ENCODE data around the gene ADGRA1. TPM values are rescaled to one million over a fixed set of nuclear protein-coding genes. Genes with fewer than 3 reads are reported as not detected.
A peak's percentile ranks its signal among the peaks of the same experiment; 100 is the strongest.

The ADGRA1 gene
- total RNA-seq, 4 donors from 2014 or later = not detected

DNA sequence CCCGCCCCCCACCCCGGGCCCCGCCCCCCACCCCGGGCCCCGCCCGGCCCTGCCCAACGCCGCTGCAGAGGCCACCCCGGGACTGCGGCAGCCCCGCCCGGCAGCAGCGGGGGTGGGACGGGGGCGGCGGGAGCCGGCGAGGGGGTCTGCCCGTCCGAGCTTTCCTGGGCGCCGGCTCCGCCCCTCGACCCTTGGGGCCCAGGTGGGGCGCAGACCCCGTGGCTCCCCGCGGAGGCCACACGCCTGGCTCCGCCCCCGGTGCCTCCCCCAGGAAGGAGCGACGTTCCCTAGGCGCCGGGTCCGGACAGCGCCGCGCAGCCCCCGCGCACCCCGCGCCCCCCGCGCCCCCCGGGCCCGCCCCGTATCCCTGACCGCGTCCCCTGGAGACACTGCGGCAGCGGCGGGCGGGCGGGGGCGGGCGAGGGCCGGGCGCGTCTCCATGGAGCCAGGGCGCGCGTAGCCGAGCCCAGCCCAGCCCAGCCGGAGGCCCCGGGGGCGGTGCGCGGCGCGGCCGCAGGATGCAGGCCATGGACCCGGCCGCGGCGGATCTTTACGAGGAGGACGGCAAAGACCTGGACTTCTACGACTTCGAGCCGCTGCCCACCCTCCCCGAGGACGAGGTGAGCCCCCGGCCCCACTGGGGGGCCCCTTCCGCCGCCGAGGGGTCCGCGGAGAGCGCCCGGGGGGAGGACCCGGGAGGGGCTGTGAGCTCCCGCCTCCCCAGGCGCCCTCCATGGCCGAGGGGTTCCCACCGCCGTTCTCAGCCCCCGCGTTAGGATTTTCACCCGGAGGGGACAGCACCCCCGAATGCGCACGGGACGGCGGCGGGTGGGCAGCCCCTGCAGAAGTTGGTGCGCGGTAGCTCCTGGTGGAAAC lies 72.5 kb downstream of the ADGRA1 start, which contains the start of gene KNDC1:
Gene KNDC1 (plus strand): TSS at position 270 of the 876 bp plus-strand sequence. CDS start 249 bp downstream, at position 519.
- Histone ChIP-seq H3K9me3 (no peaks in the 10 kb centered on the region), H3K4me1 (peaks cover 5 to 7% of the 10 kb centered on the region in 2 donors), H3K27me3 (peaks cover 50 to 70% (median 59%) of the 10 kb centered on the region in 3 donors), H3K36me3 (no peaks in the 10 kb centered on the region), H3K4me3 (peak within 1 kb of the TSS in 3 of 4 donors; percentile 11 to 47 (median 41)), H3K27ac (no peak within 1 kb of the TSS)
- DNase-seq (no peak), ATAC-seq (no peak)
- in situ Hi-C loops (cut with MboI; ENCODE audit: low sequenced_read_pairs in 4 of 4) (no loop called here), intact Hi-C loops (cut with DNase I; ENCODE audit: low total_unique reads) (no loop called here)
- TF ChIP-seq POLR2A (IDR thresholded peaks at IDR 0.05) (no peak), CTCF (IDR thresholded peaks at IDR 0.05 in 4 of 5, conservative IDR thresholded peaks at IDR 0.05 in 1 of 5) (no peak)

DNA sequence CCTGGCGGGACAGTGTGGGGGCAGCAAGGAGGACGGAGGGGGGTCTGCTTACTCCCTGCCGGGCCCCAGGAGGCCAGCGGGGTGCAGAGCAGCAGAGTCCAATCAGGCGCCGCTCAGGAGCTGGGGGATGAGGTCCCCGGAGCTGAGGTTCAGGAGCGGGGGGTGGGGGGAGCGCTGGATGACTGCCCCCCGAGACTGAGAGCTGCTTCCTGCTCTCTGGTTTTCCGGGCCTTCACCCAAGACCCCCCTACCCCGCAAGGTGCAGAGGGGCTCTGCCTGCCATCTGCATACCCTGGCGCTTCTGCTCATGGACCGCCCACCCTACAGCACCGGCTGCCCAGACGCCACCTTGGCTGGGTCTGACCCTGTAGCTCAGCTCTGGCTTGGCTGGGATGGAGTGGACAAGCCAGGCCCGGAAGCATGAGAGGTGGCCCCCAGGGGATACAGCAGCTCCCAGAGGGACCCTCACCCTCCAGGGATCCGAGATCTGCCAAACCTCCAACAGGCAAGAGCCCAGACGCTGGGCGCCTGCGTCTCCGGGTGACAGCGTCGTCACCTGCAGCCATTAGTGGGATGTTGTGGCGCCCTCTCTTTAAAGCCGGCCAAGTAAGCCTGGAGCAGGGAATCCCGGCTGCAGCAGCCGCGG lies 73.2 kb downstream of the ADGRA1 start:
- peaks cover 57 to 77% (median 65%) of the 10 kb centered on the region in 3 donors for H3K27me3 ChIP-seq
- DNase-seq = no peak
- H3K4me3 ChIP-seq = peak overlapping the region in 3 of 4 donors; percentile 11 to 47 (median 41)
- intact Hi-C loops (cut with DNase I; ENCODE audit: low total_unique reads) = no loop called here
- ATAC-seq = no peak
- no peak for TF ChIP-seq POLR2A (IDR thresholded peaks at IDR 0.05)
- no peak for TF ChIP-seq CTCF (IDR thresholded peaks at IDR 0.05 in 4 of 5, conservative IDR thresholded peaks at IDR 0.05 in 1 of 5)
- in situ Hi-C loops (cut with MboI; ENCODE audit: low sequenced_read_pairs in 4 of 4) = no loop called here
- H3K9me3 ChIP-seq = no peaks in the 10 kb centered on the region
- peaks cover 5 to 7% of the 10 kb centered on the region in 2 donors for H3K4me1 ChIP-seq
- no peak overlapping the region for H3K27ac ChIP-seq
- H3K36me3 ChIP-seq = no peaks in the 10 kb centered on the region

DNA sequence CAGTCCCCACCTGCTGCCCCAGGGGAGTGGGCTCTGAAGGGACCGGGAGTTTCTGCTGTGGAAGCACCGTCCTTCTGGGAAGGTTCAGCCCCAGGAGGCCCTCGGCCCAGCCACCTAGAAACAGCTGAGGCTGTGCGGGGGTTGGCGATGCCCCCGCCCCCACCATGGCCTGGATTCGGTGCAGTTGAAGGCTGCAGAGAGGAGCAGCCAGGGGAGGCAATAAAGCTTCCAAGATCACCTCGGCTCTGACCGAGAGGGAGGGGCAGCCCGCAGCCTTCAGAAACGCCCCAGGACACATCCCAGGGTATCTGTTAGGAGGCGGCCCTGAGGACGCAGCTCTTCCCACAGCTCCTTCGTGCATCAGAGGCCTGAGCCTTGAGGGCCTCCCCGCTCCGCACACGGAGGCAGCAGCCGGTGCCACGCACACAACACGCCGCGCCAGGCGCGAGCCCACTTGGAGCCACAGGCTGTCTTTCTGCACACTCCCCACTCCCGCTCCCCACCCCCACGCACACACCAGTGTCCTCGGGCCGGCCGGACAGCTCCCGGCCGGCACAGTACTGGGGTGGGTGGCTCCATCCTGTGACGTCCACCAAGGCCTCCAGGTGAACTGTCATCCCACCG lies 73.9 kb downstream of the ADGRA1 start:
- Histone ChIP-seq H3K27ac (no peak overlapping the region), H3K36me3 (no peaks in the 10 kb centered on the region), H3K4me1 (peaks cover 5 to 7% of the 10 kb centered on the region in 2 donors), H3K4me3 (peak overlapping the region in 1 of 4 donors; percentile 31), H3K27me3 (peaks cover 58 to 84% (median 71%) of the 10 kb centered on the region in 3 donors), H3K9me3 (no peaks in the 10 kb centered on the region)
- TF ChIP-seq CTCF (IDR thresholded peaks at IDR 0.05 in 4 of 5, conservative IDR thresholded peaks at IDR 0.05 in 1 of 5) = no peak
- no peak for TF ChIP-seq POLR2A (IDR thresholded peaks at IDR 0.05)
- intact Hi-C loops (cut with DNase I; ENCODE audit: low total_unique reads) (no loop called here), in situ Hi-C loops (cut with MboI; ENCODE audit: low sequenced_read_pairs in 4 of 4) (no loop called here)
- DNase-seq (no peak), ATAC-seq (no peak)

- H3K36me3 ChIP-seq = no peaks in the 10 kb centered on the region
- H3K4me3 ChIP-seq = no peak overlapping the region
- H3K4me1 ChIP-seq = peaks cover 5 to 7% of the 10 kb centered on the region in 2 donors
- TF ChIP-seq POLR2A (IDR thresholded peaks at IDR 0.05) = no peak
- TF ChIP-seq CTCF (IDR thresholded peaks at IDR 0.05 in 4 of 5, conservative IDR thresholded peaks at IDR 0.05 in 1 of 5) = no peak
- H3K27me3 ChIP-seq = peaks cover 63 to 91% (median 75%) of the 10 kb centered on the region in 3 donors
- no peaks in the 10 kb centered on the region for H3K9me3 ChIP-seq
- intact Hi-C loops (cut with DNase I; ENCODE audit: low total_unique reads) = no loop called here
- ATAC-seq (no peak), DNase-seq (no peak)
- in situ Hi-C loops (cut with MboI; ENCODE audit: low sequenced_read_pairs in 4 of 4) = no loop called here
- H3K27ac ChIP-seq = no peak overlapping the region
Measured at GRCh38 chr10:133162178-133162909, 74.6 kb downstream of the ADGRA1 start.

Measured in gastrocnemius medialis (tissue), 4 donors.